Measurements from ENCODE around the gene ITGA6.

The ITGA6 gene

DNA sequence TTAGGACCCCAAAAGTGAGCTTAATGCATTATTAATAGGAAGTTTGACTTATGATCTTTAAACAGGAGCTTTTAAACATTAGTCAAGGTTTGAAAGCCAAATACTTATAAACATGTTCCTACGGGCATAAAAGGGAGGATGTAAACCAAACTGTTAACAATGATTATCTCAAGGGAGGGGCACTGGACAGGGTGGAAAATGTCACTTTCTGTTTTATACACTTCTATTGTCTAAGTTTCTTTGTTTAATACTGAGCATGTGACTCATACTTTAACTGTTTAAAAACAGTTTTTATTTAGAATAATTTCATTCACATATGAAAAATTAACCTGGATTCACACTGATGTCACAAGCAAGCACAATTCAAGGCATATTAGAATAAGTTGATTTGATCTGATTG lies 18.3 kb upstream of the ITGA6 start:
- no peak for TF ChIP-seq Cebpa-rat (IDR thresholded peaks at IDR 0.05)
- peaks cover 0 to 5% (median 0%) of the 10 kb centered on the region in 11 experiments; a peak in 1 of 22 replicates for H3K9me3 ChIP-seq (replicated peaks in 1 of 11)
- H3K4me3 ChIP-seq, result no peak overlapping the region
- H3K4me2 ChIP-seq, result peak overlapping the region in 4 of 11 experiments; percentile 21 to 50 (median 38); a peak in 5 of 22 replicates
- H3K4me1 ChIP-seq, result peaks cover 0 to 27% (median 14%) of the 10 kb centered on the region in 10 experiments; a peak in 17 of 20 replicates
- H3K27me3 ChIP-seq, result no peaks in the 10 kb centered on the region
- no peak overlapping the region for H3K27ac ChIP-seq
- no peak overlapping the region for H3K9ac ChIP-seq
- H4K20me1 ChIP-seq, result no peaks in the 10 kb centered on the region
- H3K36me3 ChIP-seq, result no peaks in the 10 kb centered on the region

DNA sequence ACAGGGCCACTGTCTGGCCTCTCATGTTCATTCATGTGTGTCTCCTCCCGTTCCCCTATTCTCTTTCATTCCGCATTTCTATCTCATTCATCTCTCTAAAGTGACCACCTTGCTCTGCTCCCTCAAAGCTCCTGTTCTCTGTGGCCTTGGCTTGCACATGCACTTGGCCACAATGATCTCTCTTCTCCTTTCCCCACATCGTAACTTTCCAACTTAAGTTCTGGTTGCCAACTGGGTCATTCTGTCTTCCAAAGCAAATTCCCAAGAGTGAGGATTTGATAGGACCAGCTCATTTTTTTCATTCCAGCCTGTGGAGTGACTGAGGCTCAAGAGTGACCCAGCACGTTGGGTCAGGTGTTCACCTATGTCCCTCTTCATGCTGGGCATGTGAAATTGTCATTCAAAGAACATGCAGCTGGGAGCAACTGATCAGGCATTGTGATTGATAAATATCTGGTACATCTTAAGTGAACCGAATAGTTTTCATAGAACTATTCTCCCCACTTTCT lies 14.3 kb upstream of the ITGA6 start:
- Histone ChIP-seq H3K9me3 (replicated peaks in 1 of 11) (peaks cover 8 to 20% (median 15%) of the 10 kb centered on the region in 11 experiments; a peak in 20 of 22 replicates), H3K4me1 (peaks cover 11 to 34% (median 28%) of the 10 kb centered on the region in 10 experiments), H4K20me1 (no peaks in the 10 kb centered on the region), H3K27me3 (no peaks in the 10 kb centered on the region), H3K27ac (no peak overlapping the region), H3K4me3 (no peak overlapping the region), H3K4me2 (peak overlapping the region; percentile 7 to 66 (median 43); a peak in 18 of 22 replicates), H3K9ac (no peak overlapping the region), H3K36me3 (no peaks in the 10 kb centered on the region)
- TF ChIP-seq Cebpa-rat (IDR thresholded peaks at IDR 0.05), result no peak

DNA sequence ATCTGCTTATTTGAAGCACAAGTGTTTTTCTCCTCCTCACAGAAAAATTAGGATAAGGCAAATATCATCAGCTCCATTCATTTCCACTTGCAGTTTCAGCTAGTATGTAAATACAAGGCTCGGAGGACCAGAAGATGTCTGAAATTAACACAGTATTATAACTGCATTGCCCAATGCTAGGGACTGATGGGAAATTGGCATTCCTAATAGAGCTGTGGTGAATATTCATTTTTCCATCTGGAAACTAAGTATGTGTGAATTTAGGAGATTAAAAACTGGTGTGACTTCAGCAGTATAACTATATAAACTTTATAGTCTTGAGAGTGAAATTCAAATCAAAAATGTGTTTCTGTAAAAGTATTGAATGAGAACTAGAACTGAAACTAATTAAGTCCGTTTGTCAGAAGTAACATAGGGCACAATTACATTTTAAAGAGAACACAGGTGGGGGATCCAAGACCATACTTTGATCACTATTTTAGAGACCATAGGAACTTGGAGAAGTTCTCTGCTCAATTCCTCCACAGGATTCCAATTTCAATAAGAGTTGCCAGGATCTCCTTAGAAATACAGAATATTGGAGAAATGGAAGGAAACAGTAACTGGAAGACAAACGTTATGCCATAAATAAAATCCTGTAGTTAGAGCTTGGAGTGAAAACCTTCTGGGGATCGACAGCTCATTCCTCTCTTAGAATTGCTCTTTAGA lies 12.1 kb upstream of the ITGA6 start:
- Histone ChIP-seq H3K4me2 (peak overlapping the region in 9 of 11 experiments; percentile 9 to 58 (median 42); a peak in 13 of 22 replicates), H3K9me3 (replicated peaks in 1 of 11) (peaks cover 8 to 31% (median 23%) of the 10 kb centered on the region in 11 experiments; a peak in 20 of 22 replicates), H3K36me3 (no peaks in the 10 kb centered on the region), H3K4me1 (peaks cover 11 to 31% (median 22%) of the 10 kb centered on the region in 10 experiments; a peak in 19 of 20 replicates), H3K9ac (no peak overlapping the region; a peak in 1 of 22 replicates), H4K20me1 (no peaks in the 10 kb centered on the region), H3K27ac (peak overlapping the region in 7 of 11 experiments; percentile 56 to 73 (median 63); a peak in 12 of 22 replicates), H3K27me3 (no peaks in the 10 kb centered on the region), H3K4me3 (no peak overlapping the region)
- no peak for TF ChIP-seq Cebpa-rat (IDR thresholded peaks at IDR 0.05)

DNA sequence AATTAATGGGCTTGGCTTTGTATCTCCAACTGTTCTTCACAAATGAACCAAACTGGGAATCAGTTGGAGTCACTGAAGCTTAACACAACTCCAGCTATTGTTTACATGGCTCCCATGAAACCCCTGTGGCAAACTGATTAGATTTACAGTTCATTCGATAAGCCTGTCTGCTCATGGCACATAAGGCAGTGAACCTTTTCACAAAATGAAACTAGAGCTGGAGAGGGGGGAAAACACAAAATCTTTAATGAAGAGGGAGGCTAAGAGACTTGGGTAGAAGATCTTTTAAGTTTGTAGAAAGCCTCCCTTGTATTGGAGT lies 11.6 kb upstream of the ITGA6 start:
- Histone ChIP-seq H3K9ac (peak overlapping the region in 1 of 11 experiments; percentile 14; a peak in 3 of 22 replicates), H4K20me1 (no peaks in the 10 kb centered on the region), H3K27ac (peak overlapping the region in 9 of 11 experiments; percentile 50 to 76 (median 63); a peak in 17 of 22 replicates), H3K27me3 (no peaks in the 10 kb centered on the region), H3K4me3 (no peak overlapping the region), H3K4me2 (peak overlapping the region; percentile 9 to 58 (median 42); a peak in 20 of 22 replicates), H3K4me1 (peaks cover 11 to 31% (median 22%) of the 10 kb centered on the region in 10 experiments; a peak in 19 of 20 replicates), H3K9me3 (replicated peaks in 1 of 11) (peaks cover 8 to 31% (median 23%) of the 10 kb centered on the region in 11 experiments; a peak in 20 of 22 replicates), H3K36me3 (no peaks in the 10 kb centered on the region)
- TF ChIP-seq Cebpa-rat (IDR thresholded peaks at IDR 0.05), result no peak

DNA sequence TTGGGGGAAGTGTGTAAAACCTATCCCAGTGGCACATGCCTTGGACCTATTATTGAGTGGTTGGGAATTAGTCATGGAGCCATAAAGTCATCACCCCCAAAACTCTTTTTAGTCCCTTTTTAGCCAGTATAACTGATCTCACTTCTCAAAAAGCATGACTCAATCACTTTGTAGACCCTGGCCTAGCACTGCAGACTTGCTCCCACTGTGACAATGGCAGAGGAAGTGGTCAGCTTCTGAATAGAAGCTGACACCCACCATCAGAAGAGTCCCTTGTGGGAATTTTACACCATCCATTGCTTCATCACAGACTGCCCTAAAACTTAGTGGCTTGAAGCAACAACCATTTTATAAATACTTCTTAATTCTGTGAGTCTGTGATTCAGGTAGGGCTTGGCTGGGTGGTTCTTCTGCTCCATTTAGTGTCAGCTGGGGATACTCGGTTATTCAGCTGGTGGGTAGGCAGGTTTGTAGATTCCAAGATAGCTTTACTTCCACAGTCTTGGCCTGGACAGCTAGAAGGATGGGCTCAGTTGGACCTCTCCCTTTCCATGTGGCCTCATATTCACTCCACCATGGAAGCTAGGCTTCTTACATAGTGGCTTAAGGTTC lies 10.8 kb upstream of the ITGA6 start:
- peak overlapping the region in 2 of 10 experiments; percentile 9 to 33; a peak in 3 of 20 replicates for H3K4me3 ChIP-seq
- TF ChIP-seq Cebpa-rat (IDR thresholded peaks at IDR 0.05), result peak in 6 of 11 experiments; percentile 26 to 84 (median 64); a peak in 8 of 22 replicates

DNA sequence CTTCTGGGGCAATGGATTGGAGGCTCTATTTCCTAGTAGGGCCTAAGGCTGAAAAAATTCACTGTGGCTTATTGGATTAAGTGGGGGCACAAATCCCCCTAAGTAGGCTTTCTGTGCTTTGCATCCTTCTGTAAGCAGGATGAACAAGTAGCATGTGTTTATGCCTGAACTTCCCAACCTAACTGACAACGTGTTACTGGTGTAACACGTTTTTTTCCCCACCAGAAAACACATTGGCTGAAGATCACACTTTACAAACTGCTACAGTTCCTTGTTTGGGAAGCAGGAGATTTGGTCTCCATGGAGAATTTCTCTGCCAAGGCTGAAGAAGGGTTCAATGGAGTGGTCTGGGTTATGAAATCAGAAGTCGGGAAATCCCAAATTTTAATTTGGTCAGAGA lies 7.2 kb upstream of the ITGA6 start:
- Histone ChIP-seq H3K4me1 (peaks cover 6 to 20% (median 16%) of the 10 kb centered on the region in 10 experiments; a peak in 17 of 20 replicates), H3K9me3 (replicated peaks in 1 of 11) (peaks cover 8 to 31% (median 23%) of the 10 kb centered on the region in 11 experiments; a peak in 20 of 22 replicates)
- TF ChIP-seq Cebpa-rat (IDR thresholded peaks at IDR 0.05), result no peak

More for the DNA sequence above, 10.8 kb upstream of the ITGA6 start:
- Histone ChIP-seq H3K36me3 (no peaks in the 10 kb centered on the region), H3K9me3 (replicated peaks in 1 of 11) (peaks cover 8 to 31% (median 23%) of the 10 kb centered on the region in 11 experiments; a peak in 20 of 22 replicates), H3K27me3 (no peaks in the 10 kb centered on the region), H3K27ac (peak overlapping the region in 10 of 11 experiments; percentile 23 to 79 (median 64); a peak in 18 of 22 replicates), H4K20me1 (no peaks in the 10 kb centered on the region), H3K9ac (peak overlapping the region in 1 of 11 experiments; percentile 22; a peak in 4 of 22 replicates), H3K4me1 (peaks cover 11 to 31% (median 22%) of the 10 kb centered on the region in 10 experiments; a peak in 19 of 20 replicates), H3K4me2 (peak overlapping the region; percentile 9 to 58 (median 42))

DNA sequence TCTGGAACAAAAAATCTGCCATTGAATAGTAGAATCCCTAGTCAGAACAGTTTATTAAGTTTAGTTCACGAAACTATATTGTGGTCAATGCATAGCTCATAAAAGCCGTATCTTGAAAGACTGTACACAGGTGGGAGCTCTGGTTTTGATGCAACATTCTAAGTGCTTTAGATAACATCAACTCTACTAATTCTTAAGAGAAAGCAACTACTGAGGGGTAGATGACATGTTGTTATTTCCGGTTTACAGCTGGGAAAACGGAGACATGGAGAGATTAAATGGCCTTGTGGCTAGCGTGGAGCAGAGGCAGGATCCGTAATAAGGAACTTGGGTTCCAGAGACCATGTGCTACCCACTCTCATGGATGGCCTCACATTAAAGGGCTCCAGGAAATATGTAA lies 4.2 kb upstream of the ITGA6 start:
- no peak for TF ChIP-seq Cebpa-rat (IDR thresholded peaks at IDR 0.05)
- Histone ChIP-seq H4K20me1 (0 out of 22 replicates have a peak, but pooled peaks cover 0 to 4% (median 0%) of the 10 kb centered on the region in 11 experiments), H3K27me3 (peaks cover under 1 to 23% (median 12%) of the 10 kb centered on the region in 11 experiments; a peak in 17 of 22 replicates), H3K36me3 (no peaks in the 10 kb centered on the region), H3K27ac (no peak overlapping the region), H3K4me2 (no peak overlapping the region), H3K9me3 (replicated peaks in 1 of 11) (peaks cover 0 to 14% (median 6%) of the 10 kb centered on the region in 11 experiments; a peak in 10 of 22 replicates), H3K4me3 (no peak overlapping the region), H3K4me1 (peaks cover 1 to 10% (median 8%) of the 10 kb centered on the region in 10 experiments), H3K9ac (no peak overlapping the region)

More for the DNA sequence above, 7.2 kb upstream of the ITGA6 start:
- Histone ChIP-seq H3K27ac (no peak overlapping the region), H3K9ac (no peak overlapping the region), H3K4me2 (no peak overlapping the region), H4K20me1 (no peaks in the 10 kb centered on the region), H3K4me3 (no peak overlapping the region), H3K36me3 (no peaks in the 10 kb centered on the region), H3K27me3 (no peaks in the 10 kb centered on the region)

DNA sequence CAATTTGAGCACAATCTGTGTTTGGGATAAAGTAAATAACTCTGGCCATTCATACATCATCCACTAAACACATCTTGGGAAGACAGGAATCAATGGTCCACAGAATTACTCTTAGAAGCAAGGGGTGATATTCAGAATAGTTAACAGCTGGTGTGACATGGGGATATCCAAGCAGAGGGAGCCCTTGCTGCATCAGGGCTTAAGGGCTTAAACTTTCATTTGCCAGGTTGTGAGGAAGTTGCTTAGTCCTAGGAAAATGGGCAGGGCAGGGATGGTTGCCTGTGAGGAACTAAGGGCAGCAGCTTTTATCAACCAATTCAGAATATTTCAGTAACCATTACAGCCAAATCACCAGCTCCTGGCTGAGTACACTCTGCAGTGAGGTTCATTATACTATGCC lies 2.0 kb upstream of the ITGA6 start:
- Histone ChIP-seq H3K27me3 (peaks cover 11 to 44% (median 30%) of the 10 kb centered on the region in 11 experiments; a peak in 18 of 22 replicates), H3K36me3 (no peaks in the 10 kb centered on the region), H3K4me3 (no peak overlapping the region), H3K4me2 (no peak overlapping the region), H3K9me3 (replicated peaks in 1 of 11) (no peaks in the 10 kb centered on the region), H3K4me1 (peaks cover 18 to 30% (median 26%) of the 10 kb centered on the region in 10 experiments), H3K9ac (no peak overlapping the region), H3K27ac (no peak overlapping the region), H4K20me1 (peaks cover 0 to 20% (median 11%) of the 10 kb centered on the region in 11 experiments; a peak in 6 of 22 replicates)
- TF ChIP-seq Cebpa-rat (IDR thresholded peaks at IDR 0.05), result no peak
